H1 (cell line): Measurements from ENCODE around the gene MDM1. TPM values are rescaled to one million over a fixed set of nuclear protein-coding genes. Genes with fewer than 3 reads are reported as not detected.

Experiments used
- CTCF ChIA-PET: fragments of 300-600 bp; sonication (Branson Sonifier 250); formaldehyde crosslinking; loops from one replicate; lab custom pipeline; 2021; ENCODE audit not compliant: partially characterized antibody; lab: Charles Lee
- POLR2A ChIA-PET: fragments of 300-600 bp; sonication (Branson Sonifier 250); formaldehyde crosslinking; loops from one replicate; lab custom pipeline; 2021; ENCODE audit warnings: inconsistent platforms; ENCODE audit not compliant: partially characterized antibody; lab: Charles Lee
- DNase-seq, 2 experiments: peaks; one replicate each; pipeline versions ENCODE4 v3.0.0 to v3.0.0-alpha.2; 2010 to 2022; ENCODE audit warnings: low spot score in 2 of 2, low read depth in 1 of 2, mixed read lengths in 1 of 2
- FAIRE-seq: peaks from 2 replicates; lab custom pipeline; 2011; peaks lifted over from hg19 to GRCh38; lab: Jason Lieb, UNC
- H2AFZ ChIP-seq: 2 replicates; pipeline ENCODE4 v1.8.1; 2012; ENCODE audit warnings: low read length, inconsistent platforms
- H2AK5ac ChIP-seq: 2 replicates; pipeline ENCODE4 v1.6.1; 2013; ENCODE audit warnings: low read depth, low read length
- H2BK120ac ChIP-seq: replicated peaks from 2 replicates; pipeline ENCODE3; 2013; ENCODE audit warnings: low read depth, low read length, inconsistent platforms
- H2BK12ac ChIP-seq: 2 replicates; pipeline ENCODE4 v1.6.1; 2013; ENCODE audit warnings: low read depth, low read length
- H2BK15ac ChIP-seq: 2 replicates; pipeline ENCODE4 v1.6.1; 2013; ENCODE audit warnings: low read length
- H2BK20ac ChIP-seq: 2 replicates; pipeline ENCODE4 v1.6.1; 2013; ENCODE audit warnings: low read length
- H2BK5ac ChIP-seq: 2 replicates; pipeline ENCODE4 v1.6.1; 2013; ENCODE audit warnings: low read depth, low read length
- H3K14ac ChIP-seq: 2 replicates; pipeline ENCODE4 v1.6.1; 2013; ENCODE audit warnings: inconsistent platforms; ENCODE audit not compliant: insufficient read length
- H3K18ac ChIP-seq: 2 replicates; pipeline ENCODE4 v1.6.1; 2013; ENCODE audit warnings: low read length; ENCODE audit errors: extremely low read depth
- H3K23ac ChIP-seq: 2 replicates; pipeline ENCODE4 v1.6.1; 2013; ENCODE audit warnings: inconsistent platforms; ENCODE audit not compliant: insufficient read length
- H3K23me2 ChIP-seq: 2 replicates; pipeline ENCODE4 v1.6.1; 2013; ENCODE audit warnings: low read depth, low read length
- H3K27ac ChIP-seq: 2 replicates; pipeline ENCODE4 v1.6.1; 2011; ENCODE audit warnings: low read depth, low read length, inconsistent platforms
- H3K27me3 ChIP-seq, 4 experiments: replicated peaks in 1 of 4; 1 replicate in 1 of 4; 2 replicates in 3 of 4; pipeline versions ENCODE4 v1.6.1 to v1.8.1; 2011 to 2013; ENCODE audit warnings: low read length in 3 of 4, mild to moderate bottlenecking in 3 of 4, inconsistent platforms in 2 of 4, mixed read lengths in 2 of 4, moderate library complexity in 1 of 4; ENCODE audit not compliant: control insufficient read depth in 3 of 4, insufficient read depth in 3 of 4; ENCODE audit errors: extremely low read depth in 1 of 4
- H3K36me3 ChIP-seq, 4 experiments: 2 replicates each; pipeline versions ENCODE4 v1.6.1 to v1.8.1; 2011 to 2013; ENCODE audit warnings: mild to moderate bottlenecking in 4 of 4, low read length in 3 of 4, moderate library complexity in 2 of 4, control low read depth in 1 of 4, inconsistent platforms in 1 of 4; ENCODE audit not compliant: insufficient read depth in 4 of 4, control insufficient read depth in 2 of 4
- H3K4ac ChIP-seq: replicated peaks from 2 replicates; pipeline ENCODE3; 2013; ENCODE audit warnings: low read length, low read depth, mixed read lengths, inconsistent platforms; ENCODE audit not compliant: insufficient read length
- H3K4me1 ChIP-seq, 4 experiments: replicated peaks in 1 of 4; 1 replicate in 1 of 4; 2 replicates in 3 of 4; pipeline versions ENCODE4 v1.6.1 to v1.8.1; 2011 to 2013; ENCODE audit warnings: low read length in 3 of 4, inconsistent platforms in 2 of 4, mixed read lengths in 1 of 4; ENCODE audit not compliant: insufficient read depth in 4 of 4, control insufficient read depth in 3 of 4
- H3K4me2 ChIP-seq, 2 experiments: 2 replicates each; pipeline versions ENCODE4 v1.6.1 to v1.8.1; 2011 to 2013; ENCODE audit warnings: low read depth in 2 of 2, low read length in 2 of 2, control low read depth in 1 of 2, inconsistent platforms in 1 of 2, mild to moderate bottlenecking in 1 of 2; ENCODE audit not compliant: insufficient read depth in 1 of 2
- H3K4me3 ChIP-seq, 4 experiments: fragments of 200-600, 300-600 bp in 1 of 4; sonication (generic), shearing (Covaris generic), sonication (Bioruptor Twin) in 1 of 4; 2 replicates each; pipeline versions ENCODE4 v1.5.1 to v1.8.1; 2011 to 2016; ENCODE audit warnings: low read length in 4 of 4, low read depth in 3 of 4, control low read depth in 2 of 4, inconsistent platforms in 2 of 4, mild to moderate bottlenecking in 2 of 4, mixed read lengths in 1 of 4, moderate library complexity in 1 of 4; ENCODE audit not compliant: insufficient read depth in 2 of 4; ENCODE audit errors: extremely low read depth in 1 of 4
- H3K56ac ChIP-seq: replicated peaks from 2 replicates; pipeline ENCODE3; 2013; ENCODE audit warnings: low read depth, mild to moderate bottlenecking, mixed read lengths, low read length, inconsistent platforms; ENCODE audit not compliant: insufficient read length
- H3K79me1 ChIP-seq: 2 replicates; pipeline ENCODE4 v1.6.1; 2013; ENCODE audit warnings: low read depth, low read length, control low read depth
- H3K79me2 ChIP-seq, 2 experiments: 2 replicates each; pipeline versions ENCODE4 v1.6.1 to v1.8.1; 2012 to 2013; ENCODE audit warnings: low read length in 2 of 2, mild to moderate bottlenecking in 2 of 2, inconsistent platforms in 1 of 2; ENCODE audit not compliant: insufficient read depth in 2 of 2, control insufficient read depth in 1 of 2
- H3K9ac ChIP-seq, 4 experiments: replicated peaks in 1 of 4; 1 replicate in 1 of 4; 2 replicates in 3 of 4; pipeline versions ENCODE4 v1.6.1 to v1.8.1; 2011 to 2013; ENCODE audit warnings: low read depth in 3 of 4, low read length in 3 of 4, control low read depth in 2 of 4, mild to moderate bottlenecking in 2 of 4, moderate library complexity in 2 of 4, inconsistent platforms in 1 of 4; ENCODE audit errors: extremely low read depth in 1 of 4
- H3K9me3 ChIP-seq, 2 experiments: 2 replicates each; pipeline versions ENCODE4 v1.6.1 to v1.8.1; 2012 to 2013; ENCODE audit warnings: mild to moderate bottlenecking in 2 of 2, moderate library complexity in 2 of 2, control low read depth in 1 of 2, inconsistent platforms in 1 of 2, low read depth in 1 of 2, low read length in 1 of 2, mixed read lengths in 1 of 2; ENCODE audit not compliant: insufficient read depth in 2 of 2
- H4K20me1 ChIP-seq, 2 experiments: replicated peaks in 1 of 2; 2 replicates each; pipeline versions ENCODE3 to v1.8.1; 2011 to 2013; ENCODE audit warnings: inconsistent platforms in 2 of 2, low read length in 2 of 2, mild to moderate bottlenecking in 1 of 2; ENCODE audit not compliant: insufficient read depth in 2 of 2, control insufficient read depth in 1 of 2
- H4K5ac ChIP-seq: 2 replicates; pipeline ENCODE4 v1.6.1; 2013; ENCODE audit warnings: low read length, low read depth, mixed read lengths, inconsistent platforms; ENCODE audit not compliant: insufficient read length
- H4K8ac ChIP-seq: 2 replicates; pipeline ENCODE4 v1.8.0; 2013; ENCODE audit warnings: mild to moderate bottlenecking, moderate library complexity, low read length, inconsistent platforms; ENCODE audit not compliant: insufficient read depth; ENCODE audit errors: extremely low read depth
- H4K91ac ChIP-seq: replicated peaks from 2 replicates; pipeline ENCODE3; 2013; ENCODE audit warnings: low read length, mixed read lengths, inconsistent platforms; ENCODE audit not compliant: insufficient read length
- BRCA1 ChIP-seq: IDR thresholded peaks from 2 replicates; pipeline ENCODE4 v1.6.1; 2012; ENCODE audit warnings: low read depth, low read length, improper control_type of control experiment
- CBX5 ChIP-seq: fragments of 300-800, 300-1000 bp; sonication (generic); IDR thresholded peaks from 2 replicates; pipeline ENCODE4 v1.7.1; 2016; ENCODE audit warnings: antibody characterized with exemption, low read length, low read depth
- CHD2 ChIP-seq: IDR thresholded peaks from 2 replicates; pipeline ENCODE4 v1.6.1; 2012; ENCODE audit warnings: low read length, improper control_type of control experiment
- CTBP2 ChIP-seq: IDR thresholded peaks from 2 replicates; pipeline ENCODE4 v1.7.0; 2011; ENCODE audit warnings: borderline replicate concordance, mild to moderate bottlenecking, moderate library complexity, mixed read lengths, low read length; ENCODE audit not compliant: insufficient read depth, insufficient read length
- GTF2F1 ChIP-seq: IDR thresholded peaks from 2 replicates; pipeline ENCODE4 v1.6.1; 2012; ENCODE audit warnings: low read depth, low read length, improper control_type of control experiment, borderline replicate concordance
- HDAC2 ChIP-seq, 2 experiments: fragments of 300-600 bp in 1 of 2; sonication (generic) in 1 of 2; IDR thresholded peaks; 2 replicates each; pipeline ENCODE4 v1.6.1; 2011 to 2012; ENCODE audit warnings: low read depth in 2 of 2, low read length in 2 of 2, mild to moderate bottlenecking in 2 of 2, moderate library complexity in 2 of 2, borderline replicate concordance in 1 of 2, inconsistent platforms in 1 of 2
- KDM4A ChIP-seq: IDR thresholded peaks from one replicate; pipeline ENCODE4 v1.7.1; 2012; ENCODE audit warnings: low read depth, mild to moderate bottlenecking, moderate library complexity, low read length, inconsistent platforms; ENCODE audit not compliant: severe bottlenecking
- POLR2A ChIP-seq, 2 experiments: IDR thresholded peaks; 1 replicate in 1 of 2; 2 replicates in 1 of 2; pipeline ENCODE4 v1.6.1; 2011; ENCODE audit warnings: low read depth in 2 of 2, low read length in 2 of 2, mild to moderate bottlenecking in 2 of 2; ENCODE audit errors: control extremely low read depth in 1 of 2
- POLR2AphosphoS5 ChIP-seq: IDR thresholded peaks from 2 replicates; pipeline ENCODE4 v1.6.1; 2011; ENCODE audit warnings: low read depth, low read length
- RNF2 ChIP-seq: fragments of 200-900, 300-1000 bp; sonication (generic); IDR thresholded peaks from 2 replicates; pipeline ENCODE4 v1.7.1; 2016; ENCODE audit warnings: borderline replicate concordance, low read depth, mild to moderate bottlenecking, antibody characterized with exemption, low read length; ENCODE audit not compliant: poor library complexity, severe bottlenecking; ENCODE audit errors: missing control alignments
- SIN3A ChIP-seq, 2 experiments: IDR thresholded peaks in 1 of 2; conservative IDR thresholded peaks in 1 of 2; 2 replicates each; pipeline ENCODE4 v1.6.1; 2011 to 2012; ENCODE audit warnings: low read length in 2 of 2, improper control_type of control experiment in 1 of 2, low read depth in 1 of 2, mild to moderate bottlenecking in 1 of 2
- TCF12 ChIP-seq: IDR thresholded peaks from 2 replicates; pipeline ENCODE4 v1.6.1; 2011; ENCODE audit warnings: low read depth, mild to moderate bottlenecking, low read length
- WGBS, 2 experiments: shearing (Covaris generic) in 1 of 2; methylation state at CpG; one replicate each; pipeline versions ENCODE4 v1.1.6 to v1.1.7; 2013 to 2015; ENCODE audit warnings: low lambda C conversion rate in 2 of 2, mixed read lengths in 2 of 2, inconsistent platforms in 1 of 2, low coverage in 1 of 2, missing lambda C conversion rate in 1 of 2; ENCODE audit not compliant: insufficient replicate concordance in 2 of 2, insufficient coverage in 1 of 2, insufficient read length in 1 of 2; ENCODE audit errors: extremely low coverage in 1 of 2, missing lambda C conversion rate in 1 of 2; 5-methylcytosine and 5-hydroxymethylcytosine counted together
- polyA plus RNA-seq, 7 experiments: library from polyadenylated mRNA; depleted of rRNA in 3 of 7; stranded (reverse) in 5 of 7; unstranded in 2 of 7; fragments of >200 nt in 5 of 7; fragments of 200-250 nt in 2 of 7; gene quantifications; 1 replicate in 5 of 7; 2 replicates in 1 of 7; 4 replicates in 1 of 7; pipeline versions ENCODE4 v1.2.1 to v1.2.3, GENCODE V29; 2011 to 2013; ENCODE audit warnings: missing spikeins in 2 of 7, mixed read lengths in 2 of 7
- total RNA-seq: library from RNA; stranded (reverse); fragmentation: NEBNext Ultra II Directional; extraction: Animal tissue kit (Norgen Biotek cat#: 25700); gene quantifications from 2 replicates; pipeline ENCODE4 v1.2.1, GENCODE V29; 2021
- TF ChIP-seq, protein P1 (sequence below): IDR thresholded peaks from 2 replicates; pipeline ENCODE4 v1.6.1; 2012; ENCODE audit warnings: inconsistent platforms

The MDM1 gene
- total and polyA plus RNA-seq, 2 of the 8 experiments (the other 6 are each of a cell fraction or from before 2014, with no cell fraction given) = 3.1 to 10.7 TPM

DNA sequence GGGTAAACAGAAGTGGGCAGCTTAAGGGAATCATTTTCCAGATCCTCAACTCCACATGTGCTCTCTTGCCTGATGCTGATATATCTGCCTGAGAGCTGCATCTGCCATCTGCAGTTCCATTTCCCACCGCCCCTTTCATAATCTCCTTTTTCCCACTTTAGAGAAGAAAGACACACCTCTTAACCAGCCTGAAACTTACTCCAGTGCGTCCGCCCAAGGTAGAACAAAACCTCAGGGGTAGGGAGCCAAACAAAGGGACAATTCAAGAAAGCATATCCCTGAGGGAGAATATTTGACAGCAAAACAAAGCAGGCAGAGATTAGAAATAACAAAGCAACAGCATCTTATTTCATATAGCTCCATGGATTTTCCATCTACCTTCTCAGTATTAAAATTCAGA, 4.3 kb downstream of the MDM1 start:
- Histone ChIP-seq H2BK15ac (no peak overlapping the region), H2BK5ac (no peak overlapping the region), H2AK5ac (no peak overlapping the region), H3K9me3 (no peaks in the 10 kb centered on the region; a peak in 1 of 4 replicates), H3K79me2 (0 out of 4 replicates have a peak, but pooled peaks cover 0 to 5% of the 10 kb centered on the region in 2 experiments), H3K4me3 (no peak overlapping the region), H3K4me1 (peaks cover 0 to 7% (median 3%) of the 10 kb centered on the region in 4 experiments; a peak in 3 of 7 replicates), H3K27ac (no peak overlapping the region), H3K23ac (no peak overlapping the region), H2BK120ac (no peak overlapping the region), H4K5ac (no peak overlapping the region), H3K23me2 (peaks cover 8% of the 10 kb centered on the region), H2BK12ac (no peak overlapping the region), H3K36me3 (peaks cover 0 to 6% (median 1%) of the 10 kb centered on the region in 4 experiments; a peak in 2 of 8 replicates), H3K27me3 (no peaks in the 10 kb centered on the region), H3K56ac (no peak overlapping the region), H3K18ac (no peak overlapping the region), H3K79me1 (no peaks in the 10 kb centered on the region), H3K14ac (no peak overlapping the region), H4K8ac (no peak overlapping the region), H3K4me2 (no peak overlapping the region), H3K4ac (no peak overlapping the region), H2BK20ac (no peak overlapping the region), H4K20me1 (no peaks in the 10 kb centered on the region), H2AFZ (no peak overlapping the region), H4K91ac (no peak overlapping the region), H3K9ac (no peak overlapping the region; a peak in 1 of 7 replicates)
- POLR2A ChIA-PET = no interaction called here
- 86% methylated on average over 3 of the region's 3 CpGs; no CpG with 5 or more reads in 1 of the 2 experiments for WGBS, 2 experiments
- DNase-seq (no peak), FAIRE-seq (no peak)
- CTCF ChIA-PET = interaction anchor here (1.2 to 2.3 kb wide), 3 partner anchors 11 to 170 kb away, joined by 3 to 8 read pairs (median 6); no protein-coding TSS in a partner anchor
- no peak for TF ChIP-seq SIN3A (conservative IDR thresholded peaks at IDR 0.05 in 1 of 2, IDR thresholded peaks at IDR 0.05 in 1 of 2; ENCODE audit: low read depth in 1 of 2, low read length in 2 of 2)
- TF ChIP-seq POLR2A (IDR thresholded peaks at IDR 0.05; ENCODE audit: control extremely low read depth in 1 of 2, low read depth in 2 of 2, low read length in 2 of 2) = no peak
- no peak for TF ChIP-seq POLR2AphosphoS5
- no peak for TF ChIP-seq HDAC2 (IDR thresholded peaks at IDR 0.05; ENCODE audit: borderline replicate concordance in 1 of 2, low read depth in 2 of 2, low read length in 2 of 2)
- TF ChIP-seq, protein P1, sequence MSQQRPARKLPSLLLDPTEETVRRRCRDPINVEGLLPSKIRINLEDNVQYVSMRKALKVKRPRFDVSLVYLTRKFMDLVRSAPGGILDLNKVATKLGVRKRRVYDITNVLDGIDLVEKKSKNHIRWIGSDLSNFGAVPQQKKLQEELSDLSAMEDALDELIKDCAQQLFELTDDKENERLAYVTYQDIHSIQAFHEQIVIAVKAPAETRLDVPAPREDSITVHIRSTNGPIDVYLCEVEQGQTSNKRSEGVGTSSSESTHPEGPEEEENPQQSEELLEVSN = no peak
- no peak for TF ChIP-seq GTF2F1
- no peak for TF ChIP-seq RNF2
- TF ChIP-seq BRCA1 = no peak
- TF ChIP-seq CTBP2 = no peak
- TF ChIP-seq KDM4A = no peak
- no peak for TF ChIP-seq CHD2
- TF ChIP-seq CBX5 = no peak
- no peak for TF ChIP-seq TCF12
